Measurements from ENCODE around the gene PAH. TPM values are rescaled to one million over a fixed set of nuclear protein-coding genes. Genes with fewer than 3 reads are reported as not detected.
A peak's percentile ranks its signal among the peaks of the same experiment; 100 is the strongest.

PAH gene
- total RNA-seq, 1 experiment from 2014 or later: 5.7 TPM

DNA sequence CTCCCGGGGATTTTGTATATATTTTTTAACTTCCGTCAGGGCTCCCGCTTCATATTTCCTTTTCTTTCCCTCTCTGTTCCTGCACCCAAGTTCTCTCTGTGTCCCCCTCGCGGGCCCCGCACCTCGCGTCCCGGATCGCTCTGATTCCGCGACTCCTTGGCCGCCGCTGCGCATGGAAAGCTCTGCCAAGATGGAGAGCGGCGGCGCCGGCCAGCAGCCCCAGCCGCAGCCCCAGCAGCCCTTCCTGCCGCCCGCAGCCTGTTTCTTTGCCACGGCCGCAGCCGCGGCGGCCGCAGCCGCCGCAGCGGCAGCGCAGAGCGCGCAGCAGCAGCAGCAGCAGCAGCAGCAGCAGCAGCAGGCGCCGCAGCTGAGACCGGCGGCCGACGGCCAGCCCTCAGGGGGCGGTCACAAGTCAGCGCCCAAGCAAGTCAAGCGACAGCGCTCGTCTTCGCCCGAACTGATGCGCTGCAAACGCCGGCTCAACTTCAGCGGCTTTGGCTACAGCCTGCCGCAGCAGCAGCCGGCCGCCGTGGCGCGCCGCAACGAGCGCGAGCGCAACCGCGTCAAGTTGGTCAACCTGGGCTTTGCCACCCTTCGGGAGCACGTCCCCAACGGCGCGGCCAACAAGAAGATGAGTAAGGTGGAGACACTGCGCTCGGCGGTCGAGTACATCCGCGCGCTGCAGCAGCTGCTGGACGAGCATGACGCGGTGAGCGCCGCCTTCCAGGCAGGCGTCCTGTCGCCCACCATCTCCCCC lies 41.2 kb upstream of the PAH start:
- ATAC-seq: peak; percentile 32
- TF ChIP-seq, protein P1, sequence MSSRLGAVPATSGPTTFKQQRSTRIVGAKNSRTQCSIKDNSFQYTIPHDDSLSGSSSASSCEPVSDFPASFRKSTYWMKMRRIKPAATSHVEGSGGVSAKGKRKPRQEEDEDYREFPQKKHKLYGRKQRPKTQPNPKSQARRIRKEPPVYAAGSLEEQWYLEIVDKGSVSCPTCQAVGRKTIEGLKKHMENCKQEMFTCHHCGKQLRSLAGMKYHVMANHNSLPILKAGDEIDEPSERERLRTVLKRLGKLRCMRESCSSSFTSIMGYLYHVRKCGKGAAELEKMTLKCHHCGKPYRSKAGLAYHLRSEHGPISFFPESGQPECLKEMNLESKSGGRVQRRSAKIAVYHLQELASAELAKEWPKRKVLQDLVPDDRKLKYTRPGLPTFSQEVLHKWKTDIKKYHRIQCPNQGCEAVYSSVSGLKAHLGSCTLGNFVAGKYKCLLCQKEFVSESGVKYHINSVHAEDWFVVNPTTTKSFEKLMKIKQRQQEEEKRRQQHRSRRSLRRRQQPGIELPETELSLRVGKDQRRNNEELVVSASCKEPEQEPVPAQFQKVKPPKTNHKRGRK (CRISPR knock-in tag; IDR thresholded peaks at IDR 0.05; ENCODE audit: borderline replicate concordance): peak; percentile 49; the same call in 1 of the 2 replicates
- TF ChIP-seq, protein P2, sequence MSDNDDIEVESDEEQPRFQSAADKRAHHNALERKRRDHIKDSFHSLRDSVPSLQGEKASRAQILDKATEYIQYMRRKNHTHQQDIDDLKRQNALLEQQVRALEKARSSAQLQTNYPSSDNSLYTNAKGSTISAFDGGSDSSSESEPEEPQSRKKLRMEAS (CRISPR knock-in tag; IDR thresholded peaks at IDR 0.05): peak; percentile 46; the same call in 1 of the 2 replicates
- TF ChIP-seq ESRRA (CRISPR knock-in tag; IDR thresholded peaks at IDR 0.05; ENCODE audit: borderline replicate concordance): peak; percentile 51; the same call in 1 of the 2 replicates
- no peak for TF ChIP-seq TEAD1 (CRISPR knock-in tag; IDR thresholded peaks at IDR 0.05)
- 0 out of 2 replicates have a peak, but pooled peaks have one; percentile 24 for TF ChIP-seq TEAD4 (CRISPR knock-in tag; IDR thresholded peaks at IDR 0.05)
- TF ChIP-seq, protein P3, sequence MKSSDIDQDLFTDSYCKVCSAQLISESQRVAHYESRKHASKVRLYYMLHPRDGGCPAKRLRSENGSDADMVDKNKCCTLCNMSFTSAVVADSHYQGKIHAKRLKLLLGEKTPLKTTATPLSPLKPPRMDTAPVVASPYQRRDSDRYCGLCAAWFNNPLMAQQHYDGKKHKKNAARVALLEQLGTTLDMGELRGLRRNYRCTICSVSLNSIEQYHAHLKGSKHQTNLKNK (CRISPR knock-in tag; IDR thresholded peaks at IDR 0.05): no peak
- peak; percentile 30; the same call in 1 of the 2 replicates for TF ChIP-seq SMAD3 (CRISPR knock-in tag; IDR thresholded peaks at IDR 0.05; ENCODE audit: borderline replicate concordance)
- peak; percentile 66; the same call in 1 of the 2 replicates for TF ChIP-seq FOXP1 (CRISPR knock-in tag; IDR thresholded peaks at IDR 0.05; ENCODE audit: borderline replicate concordance)
- no peak for TF ChIP-seq ZNF396 (CRISPR knock-in tag; IDR thresholded peaks at IDR 0.05; ENCODE audit: borderline replicate concordance)
- peaks cover 2% of the 10 kb centered on the region; the same call in 1 of the 2 replicates for H3K36me3 Mint-ChIP-seq
- H3K4me1 Mint-ChIP-seq: peaks cover 58% of the 10 kb centered on the region
- H3K27ac Mint-ChIP-seq: no peak overlapping the region
- ChIA-PET POLR2A (no interaction called here), CTCF (interaction anchor here (0.6 to 1.4 kb wide), 3 partner anchors 8 to 188 kb away, joined by 3 to 4 read pairs (median 3); no protein-coding TSS in a partner anchor)
- H3K9me3 Mint-ChIP-seq: no peaks in the 10 kb centered on the region
- peak; percentile 74 for DNase-seq (ENCODE audit: low spot score)
- H3K4me3 Mint-ChIP-seq: peak overlapping the region; percentile 85
- H3K27me3 Mint-ChIP-seq (ENCODE audit: low read depth): peaks cover 99% of the 10 kb centered on the region

DNA sequence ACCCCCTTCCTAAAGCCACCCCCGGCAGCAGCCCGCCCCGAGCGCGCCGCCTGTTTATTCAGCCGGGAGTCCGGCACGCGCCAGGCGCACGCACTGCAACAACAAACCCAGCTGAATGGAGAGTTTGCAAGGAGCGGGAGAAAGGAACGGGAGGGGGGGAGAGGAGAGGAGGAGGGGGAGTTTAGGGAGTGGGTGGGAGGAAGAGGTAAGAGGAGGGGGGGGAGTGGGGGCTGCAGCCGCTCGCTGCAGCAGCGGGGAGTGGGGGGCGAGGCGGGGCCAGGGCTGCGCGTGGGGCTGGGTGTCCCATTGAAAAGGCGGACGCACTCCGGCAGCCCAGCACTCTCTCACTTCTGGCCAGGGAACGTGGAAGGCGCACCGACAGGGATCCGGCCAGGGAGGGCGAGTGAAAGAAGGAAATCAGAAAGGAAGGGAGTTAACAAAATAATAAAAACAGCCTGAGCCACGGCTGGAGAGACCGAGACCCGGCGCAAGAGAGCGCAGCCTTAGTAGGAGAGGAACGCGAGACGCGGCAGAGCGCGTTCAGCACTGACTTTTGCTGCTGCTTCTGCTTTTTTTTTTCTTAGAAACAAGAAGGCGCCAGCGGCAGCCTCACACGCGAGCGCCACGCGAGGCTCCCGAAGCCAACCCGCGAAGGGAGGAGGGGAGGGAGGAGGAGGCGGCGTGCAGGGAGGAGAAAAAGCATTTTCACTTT lies 40.5 kb upstream of the PAH start, which contains the start of gene ASCL1:
TSS of gene ASCL1 (plus strand) at position 336 of the 712 bp plus-strand sequence. CDS start 571 bp downstream, outside the sequence.
- Mint-ChIP-seq H3K36me3 (no peaks in the 10 kb centered on the region), H3K4me1 (peaks cover 51% of the 10 kb centered on the region), H3K4me3 (peak within 1 kb of the TSS; percentile 85), H3K27me3 (ENCODE audit: low read depth) (peaks cover 99% of the 10 kb centered on the region), H3K9me3 (no peaks in the 10 kb centered on the region), H3K27ac (no peak within 1 kb of the TSS)
- ATAC-seq (peak; percentile 6), DNase-seq (ENCODE audit: low spot score) (peak; percentile 56)
- ChIA-PET POLR2A (no interaction called here), CTCF (interaction anchor here (0.6 to 1.0 kb wide), 5 partner anchors 9 to 187 kb away, joined by 3 to 4 read pairs (median 3); no protein-coding TSS in a partner anchor)
- no peak for TF ChIP-seq FOXK1 (CRISPR knock-in tag; IDR thresholded peaks at IDR 0.05)
- no peak for TF ChIP-seq ZNF121 (CRISPR knock-in tag; IDR thresholded peaks at IDR 0.05)
- no peak for TF ChIP-seq ZNF219 (CRISPR knock-in tag; IDR thresholded peaks at IDR 0.05; ENCODE audit: borderline replicate concordance)
- TF ChIP-seq, protein P4, sequence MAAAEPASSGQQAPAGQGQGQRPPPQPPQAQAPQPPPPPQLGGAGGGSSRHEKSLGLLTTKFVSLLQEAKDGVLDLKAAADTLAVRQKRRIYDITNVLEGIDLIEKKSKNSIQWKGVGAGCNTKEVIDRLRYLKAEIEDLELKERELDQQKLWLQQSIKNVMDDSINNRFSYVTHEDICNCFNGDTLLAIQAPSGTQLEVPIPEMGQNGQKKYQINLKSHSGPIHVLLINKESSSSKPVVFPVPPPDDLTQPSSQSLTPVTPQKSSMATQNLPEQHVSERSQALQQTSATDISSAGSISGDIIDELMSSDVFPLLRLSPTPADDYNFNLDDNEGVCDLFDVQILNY (CRISPR knock-in tag; IDR thresholded peaks at IDR 0.05): no peak
- TF ChIP-seq, protein P1 (CRISPR knock-in tag; IDR thresholded peaks at IDR 0.05; ENCODE audit: borderline replicate concordance): no peak
- TF ChIP-seq EMX1 (CRISPR knock-in tag; IDR thresholded peaks at IDR 0.05): no peak
- TF ChIP-seq ESRRA (CRISPR knock-in tag; IDR thresholded peaks at IDR 0.05; ENCODE audit: borderline replicate concordance): no peak
- TF ChIP-seq HMGA2 (CRISPR knock-in tag; IDR thresholded peaks at IDR 0.05): no peak
- TF ChIP-seq, protein P5, sequence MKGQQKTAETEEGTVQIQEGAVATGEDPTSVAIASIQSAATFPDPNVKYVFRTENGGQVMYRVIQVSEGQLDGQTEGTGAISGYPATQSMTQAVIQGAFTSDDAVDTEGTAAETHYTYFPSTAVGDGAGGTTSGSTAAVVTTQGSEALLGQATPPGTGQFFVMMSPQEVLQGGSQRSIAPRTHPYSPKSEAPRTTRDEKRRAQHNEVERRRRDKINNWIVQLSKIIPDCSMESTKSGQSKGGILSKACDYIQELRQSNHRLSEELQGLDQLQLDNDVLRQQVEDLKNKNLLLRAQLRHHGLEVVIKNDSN (CRISPR knock-in tag; IDR thresholded peaks at IDR 0.05): no peak
- TF ChIP-seq, protein P6, sequence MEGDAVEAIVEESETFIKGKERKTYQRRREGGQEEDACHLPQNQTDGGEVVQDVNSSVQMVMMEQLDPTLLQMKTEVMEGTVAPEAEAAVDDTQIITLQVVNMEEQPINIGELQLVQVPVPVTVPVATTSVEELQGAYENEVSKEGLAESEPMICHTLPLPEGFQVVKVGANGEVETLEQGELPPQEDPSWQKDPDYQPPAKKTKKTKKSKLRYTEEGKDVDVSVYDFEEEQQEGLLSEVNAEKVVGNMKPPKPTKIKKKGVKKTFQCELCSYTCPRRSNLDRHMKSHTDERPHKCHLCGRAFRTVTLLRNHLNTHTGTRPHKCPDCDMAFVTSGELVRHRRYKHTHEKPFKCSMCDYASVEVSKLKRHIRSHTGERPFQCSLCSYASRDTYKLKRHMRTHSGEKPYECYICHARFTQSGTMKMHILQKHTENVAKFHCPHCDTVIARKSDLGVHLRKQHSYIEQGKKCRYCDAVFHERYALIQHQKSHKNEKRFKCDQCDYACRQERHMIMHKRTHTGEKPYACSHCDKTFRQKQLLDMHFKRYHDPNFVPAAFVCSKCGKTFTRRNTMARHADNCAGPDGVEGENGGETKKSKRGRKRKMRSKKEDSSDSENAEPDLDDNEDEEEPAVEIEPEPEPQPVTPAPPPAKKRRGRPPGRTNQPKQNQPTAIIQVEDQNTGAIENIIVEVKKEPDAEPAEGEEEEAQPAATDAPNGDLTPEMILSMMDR (IDR thresholded peaks at IDR 0.05): no peak
- no peak for TF ChIP-seq ELF4 (CRISPR knock-in tag; IDR thresholded peaks at IDR 0.05; ENCODE audit: low read depth)
- no peak for TF ChIP-seq JAZF1 (CRISPR knock-in tag; IDR thresholded peaks at IDR 0.05)
- no peak for TF ChIP-seq FOXJ3 (CRISPR knock-in tag; IDR thresholded peaks at IDR 0.05; ENCODE audit: borderline replicate concordance)
- TF ChIP-seq, protein P7, sequence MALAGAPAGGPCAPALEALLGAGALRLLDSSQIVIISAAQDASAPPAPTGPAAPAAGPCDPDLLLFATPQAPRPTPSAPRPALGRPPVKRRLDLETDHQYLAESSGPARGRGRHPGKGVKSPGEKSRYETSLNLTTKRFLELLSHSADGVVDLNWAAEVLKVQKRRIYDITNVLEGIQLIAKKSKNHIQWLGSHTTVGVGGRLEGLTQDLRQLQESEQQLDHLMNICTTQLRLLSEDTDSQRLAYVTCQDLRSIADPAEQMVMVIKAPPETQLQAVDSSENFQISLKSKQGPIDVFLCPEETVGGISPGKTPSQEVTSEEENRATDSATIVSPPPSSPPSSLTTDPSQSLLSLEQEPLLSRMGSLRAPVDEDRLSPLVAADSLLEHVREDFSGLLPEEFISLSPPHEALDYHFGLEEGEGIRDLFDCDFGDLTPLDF (CRISPR knock-in tag; IDR thresholded peaks at IDR 0.05): no peak
- TF ChIP-seq KAT7 (CRISPR knock-in tag; IDR thresholded peaks at IDR 0.05; ENCODE audit: borderline replicate concordance): no peak
- TF ChIP-seq ZNF138 (CRISPR knock-in tag; conservative IDR thresholded peaks at IDR 0.05): no peak
